Endothelial cell of umbilical vein (primary cell): ENCODE measurements around the gene GSTA1.

Experiments
- POLR2A ChIP-seq: IDR thresholded peaks from 2 replicates; pipeline ENCODE4 v1.6.1; 2012; ENCODE audit warnings: low read depth, mild to moderate bottlenecking, control low read depth, low read length
- TF ChIP-seq, protein P1 (sequence below), 2 donors: IDR thresholded peaks; 1 replicate in 1 of 2; 2 replicates in 1 of 2; pipeline ENCODE4 v1.5.1; 2011; ENCODE audit warnings: low read length in 2 of 2, mild to moderate bottlenecking in 2 of 2, moderate library complexity in 2 of 2, control low read depth in 1 of 2, inconsistent platforms in 1 of 2, low read depth in 1 of 2; ENCODE audit not compliant: insufficient read depth in 1 of 2; ENCODE audit errors: extremely low read depth in 1 of 2

DNA sequence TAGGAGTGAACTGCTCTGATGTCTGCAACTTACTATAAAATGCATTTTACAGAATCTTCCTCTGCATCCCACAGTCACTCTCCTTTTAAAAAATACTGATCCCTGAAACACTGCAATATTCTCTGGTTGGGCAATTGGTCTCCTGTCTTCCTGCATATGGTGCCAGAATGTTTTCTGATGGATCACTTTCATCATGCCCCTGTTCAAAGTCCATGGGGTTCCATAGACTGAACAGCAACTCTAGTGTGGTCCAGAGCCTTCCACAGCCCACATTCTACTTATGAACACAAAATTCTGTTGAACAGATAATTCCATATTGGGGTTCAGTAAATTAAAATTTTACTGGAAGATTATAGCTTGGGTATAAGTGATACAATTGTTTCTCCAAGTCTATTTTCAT, 51.3 kb downstream of the GSTA1 start:
- TF ChIP-seq POLR2A, result no peak
- TF ChIP-seq, protein P1, sequence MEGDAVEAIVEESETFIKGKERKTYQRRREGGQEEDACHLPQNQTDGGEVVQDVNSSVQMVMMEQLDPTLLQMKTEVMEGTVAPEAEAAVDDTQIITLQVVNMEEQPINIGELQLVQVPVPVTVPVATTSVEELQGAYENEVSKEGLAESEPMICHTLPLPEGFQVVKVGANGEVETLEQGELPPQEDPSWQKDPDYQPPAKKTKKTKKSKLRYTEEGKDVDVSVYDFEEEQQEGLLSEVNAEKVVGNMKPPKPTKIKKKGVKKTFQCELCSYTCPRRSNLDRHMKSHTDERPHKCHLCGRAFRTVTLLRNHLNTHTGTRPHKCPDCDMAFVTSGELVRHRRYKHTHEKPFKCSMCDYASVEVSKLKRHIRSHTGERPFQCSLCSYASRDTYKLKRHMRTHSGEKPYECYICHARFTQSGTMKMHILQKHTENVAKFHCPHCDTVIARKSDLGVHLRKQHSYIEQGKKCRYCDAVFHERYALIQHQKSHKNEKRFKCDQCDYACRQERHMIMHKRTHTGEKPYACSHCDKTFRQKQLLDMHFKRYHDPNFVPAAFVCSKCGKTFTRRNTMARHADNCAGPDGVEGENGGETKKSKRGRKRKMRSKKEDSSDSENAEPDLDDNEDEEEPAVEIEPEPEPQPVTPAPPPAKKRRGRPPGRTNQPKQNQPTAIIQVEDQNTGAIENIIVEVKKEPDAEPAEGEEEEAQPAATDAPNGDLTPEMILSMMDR (IDR thresholded peaks at IDR 0.05; ENCODE audit: extremely low read depth in 1 of 2, insufficient read depth in 1 of 2, low read depth in 1 of 2, low read length in 2 of 2), result no peak
